ENCODE results near the gene ATP11A.

GRCh38 chr13:112897956-112898620, 208.2 kb downstream of the ATP11A start:
- TF ChIP-seq CTCF (conservative IDR thresholded peaks at IDR 0.05; ENCODE audit: low read depth in 2 of 2), result no peak
- TF ChIP-seq POLR2AphosphoS5 (IDR thresholded peaks at IDR 0.05; ENCODE audit: low read depth), result no peak
- no peak for TF ChIP-seq REST (IDR thresholded peaks at IDR 0.05; ENCODE audit: unreplicated experiment)
- TF ChIP-seq ETS1 (IDR thresholded peaks at IDR 0.05), result no peak
- TF ChIP-seq CREB1 (CRISPR knock-in tag; IDR thresholded peaks at IDR 0.05; ENCODE audit: low read depth), result no peak
- TF ChIP-seq JUNB (IDR thresholded peaks at IDR 0.05; ENCODE audit: unreplicated experiment), result no peak

Measured in GM23338 (cell line).